Measurements from ENCODE around the gene IL6ST. TPM values are rescaled to one million over a fixed set of nuclear protein-coding genes. Genes with fewer than 3 reads are reported as not detected.

The IL6ST gene
- total RNA-seq, 1 experiment from 2014 or later, result 60.2 TPM

GRCh38 chr5:55997742-55998351 is 3.1 kb upstream of the IL6ST start:
- TF ChIP-seq CTCF (conservative IDR thresholded peaks at IDR 0.05) (no peak), EZH2 (IDR thresholded peaks at IDR 0.05; ENCODE audit: low read depth) (no peak)
- Histone ChIP-seq H3K27me3 (ENCODE audit: insufficient read depth, low read depth) (no peaks in the 10 kb centered on the region), H2AFZ (no peak overlapping the region), H3K9me3 (ENCODE audit: insufficient read depth, low read depth) (no peaks in the 10 kb centered on the region), H3K79me2 (ENCODE audit: low read depth) (peaks cover 26% of the 10 kb centered on the region), H3K9me2 (ENCODE audit: insufficient read depth) (no peaks in the 10 kb centered on the region), H3K4me3 (no peak overlapping the region), H3K27ac (peak overlapping the region; percentile 69), H3K36me3 (ENCODE audit: low read depth) (no peaks in the 10 kb centered on the region), H4K20me1 (ENCODE audit: insufficient read depth) (no peaks in the 10 kb centered on the region), H3F3A (ENCODE audit: insufficient read depth, low read depth) (peaks cover 20% of the 10 kb centered on the region), H3K4me1 (replicated peaks; ENCODE audit: insufficient read depth) (peaks cover 30% of the 10 kb centered on the region), H3K4me2 (peak overlapping the region; percentile 22; the same call in 1 of the 2 replicates)
- ChIA-PET CTCF (no interaction called here), POLR2A (ENCODE audit: unreplicated experiment) (no interaction called here)
- BruUV-seq (replicated peaks), result no TSS peak
- DNase-seq, result peak in 1 of 2 experiments; percentile 78
- intact Hi-C loops (cut with micrococcal nuclease; ENCODE audit: unreplicated experiment), result loop anchor here (5.0 kb wide), 1 partner anchor 114 kb away; no protein-coding TSS in a partner anchor

- H3K9me3 ChIP-seq (ENCODE audit: insufficient read depth, low read depth), result no peaks in the 10 kb centered on the region
- no peaks in the 10 kb centered on the region; the same call in 1 of the 2 replicates for H4K20me1 ChIP-seq (ENCODE audit: insufficient read depth)
- DNase-seq, result peak; percentile 85 to 96
- H3K4me2 ChIP-seq, result peak overlapping the region; percentile 82
- peaks cover 44% of the 10 kb centered on the region for H3K4me1 ChIP-seq (replicated peaks; ENCODE audit: insufficient read depth)
- H2AFZ ChIP-seq, result peak overlapping the region; percentile 72
- H3F3A ChIP-seq (ENCODE audit: insufficient read depth, low read depth), result peaks cover 23% of the 10 kb centered on the region
- ChIA-PET POLR2A (ENCODE audit: unreplicated experiment) (interaction anchor here (0.6 to 1.0 kb wide), 4 partner anchors 59 to 642 kb away, joined by 3 to 7 read pairs (median 6); no protein-coding TSS in a partner anchor), CTCF (interaction anchor here (0.6 kb wide), 1 partner anchor 136 kb away, joined by 3 read pairs; no protein-coding TSS in a partner anchor)
- H3K79me2 ChIP-seq (ENCODE audit: low read depth), result peaks cover 52% of the 10 kb centered on the region
- H3K36me3 ChIP-seq (ENCODE audit: low read depth), result no peaks in the 10 kb centered on the region
- no peak for TF ChIP-seq CTCF (conservative IDR thresholded peaks at IDR 0.05)
- TF ChIP-seq EZH2 (IDR thresholded peaks at IDR 0.05; ENCODE audit: low read depth), result no peak
- intact Hi-C loops (cut with micrococcal nuclease; ENCODE audit: unreplicated experiment), result loop anchor here (1.0 to 5.0 kb wide), 3 partner anchors 102 to 180 kb away; no protein-coding TSS in a partner anchor
- peak overlapping the region; percentile 87 for H3K4me3 ChIP-seq
- no peaks in the 10 kb centered on the region for H3K9me2 ChIP-seq (ENCODE audit: insufficient read depth)
- TSS peak; percentile 76 for BruUV-seq (replicated peaks)
- no peaks in the 10 kb centered on the region for H3K27me3 ChIP-seq (ENCODE audit: insufficient read depth, low read depth)
- peak overlapping the region; percentile 91 for H3K27ac ChIP-seq
Observed at GRCh38 chr5:55994998-55995914, 493 bp upstream of the IL6ST start.

- Histone ChIP-seq H3K4me1 (replicated peaks; ENCODE audit: insufficient read depth) (peaks cover 44% of the 10 kb centered on the region), H2AFZ (peak overlapping the region; percentile 82), H3K4me3 (peak overlapping the region; percentile 87), H4K20me1 (ENCODE audit: insufficient read depth) (no peaks in the 10 kb centered on the region; the same call in 1 of the 2 replicates), H3K79me2 (ENCODE audit: low read depth) (peaks cover 66% of the 10 kb centered on the region), H3K36me3 (ENCODE audit: low read depth) (no peaks in the 10 kb centered on the region), H3K27me3 (ENCODE audit: insufficient read depth, low read depth) (no peaks in the 10 kb centered on the region), H3K27ac (peak overlapping the region; percentile 91), H3K9me2 (ENCODE audit: insufficient read depth) (no peaks in the 10 kb centered on the region), H3K9me3 (ENCODE audit: insufficient read depth, low read depth) (no peaks in the 10 kb centered on the region), H3F3A (ENCODE audit: insufficient read depth, low read depth) (peaks cover 23% of the 10 kb centered on the region), H3K4me2 (peak overlapping the region; percentile 99)
- DNase-seq, result peak in 1 of 2 experiments; percentile 68
- intact Hi-C loops (cut with micrococcal nuclease; ENCODE audit: unreplicated experiment), result loop anchor here (1.0 to 2.0 kb wide), 2 partner anchors 103 to 181 kb away; no protein-coding TSS in a partner anchor
- TF ChIP-seq CTCF (conservative IDR thresholded peaks at IDR 0.05), result no peak
- TF ChIP-seq EZH2 (IDR thresholded peaks at IDR 0.05; ENCODE audit: low read depth), result no peak
- CTCF ChIA-PET, result no interaction called here
- no TSS peak for BruUV-seq (replicated peaks)
- POLR2A ChIA-PET (ENCODE audit: unreplicated experiment), result interaction anchor here (0.7 kb wide), 2 partner anchors 55 to 57 kb away, joined by 5 read pairs; no protein-coding TSS in a partner anchor
Observed at GRCh38 chr5:55993731-55994494, 850 bp downstream of the IL6ST start.

Measured in PC-9 (cell line).